ENCODE measurements around the gene WWOX.

The WWOX gene

GRCh38 chr16:78478267-78478861 is 378.9 kb downstream of the WWOX start:
- DNase-seq (peak; percentile 7), ATAC-seq (ENCODE audit: insufficient read depth, low read depth) (no peak)
- no peaks in the 10 kb centered on the region for H3K4me1 ChIP-seq (ENCODE audit: insufficient read depth, low read length)
- TF ChIP-seq, protein P1, sequence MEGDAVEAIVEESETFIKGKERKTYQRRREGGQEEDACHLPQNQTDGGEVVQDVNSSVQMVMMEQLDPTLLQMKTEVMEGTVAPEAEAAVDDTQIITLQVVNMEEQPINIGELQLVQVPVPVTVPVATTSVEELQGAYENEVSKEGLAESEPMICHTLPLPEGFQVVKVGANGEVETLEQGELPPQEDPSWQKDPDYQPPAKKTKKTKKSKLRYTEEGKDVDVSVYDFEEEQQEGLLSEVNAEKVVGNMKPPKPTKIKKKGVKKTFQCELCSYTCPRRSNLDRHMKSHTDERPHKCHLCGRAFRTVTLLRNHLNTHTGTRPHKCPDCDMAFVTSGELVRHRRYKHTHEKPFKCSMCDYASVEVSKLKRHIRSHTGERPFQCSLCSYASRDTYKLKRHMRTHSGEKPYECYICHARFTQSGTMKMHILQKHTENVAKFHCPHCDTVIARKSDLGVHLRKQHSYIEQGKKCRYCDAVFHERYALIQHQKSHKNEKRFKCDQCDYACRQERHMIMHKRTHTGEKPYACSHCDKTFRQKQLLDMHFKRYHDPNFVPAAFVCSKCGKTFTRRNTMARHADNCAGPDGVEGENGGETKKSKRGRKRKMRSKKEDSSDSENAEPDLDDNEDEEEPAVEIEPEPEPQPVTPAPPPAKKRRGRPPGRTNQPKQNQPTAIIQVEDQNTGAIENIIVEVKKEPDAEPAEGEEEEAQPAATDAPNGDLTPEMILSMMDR (IDR thresholded peaks at IDR 0.05; ENCODE audit: borderline replicate concordance, extremely low read depth, low read length, poor library complexity, severe bottlenecking) = peak; percentile 56
- TF ChIP-seq EZH2 (IDR thresholded peaks at IDR 0.05; ENCODE audit: borderline replicate concordance, low read depth, low read length, severe bottlenecking) = no peak
- H3K36me3 ChIP-seq (ENCODE audit: insufficient read depth, low read length) = no peaks in the 10 kb centered on the region
- no peaks in the 10 kb centered on the region for H3K79me2 ChIP-seq (ENCODE audit: insufficient read depth, low read length)
- H3K9me3 ChIP-seq (ENCODE audit: insufficient read depth, low read length, severe bottlenecking) = no peaks in the 10 kb centered on the region
- no peaks in the 10 kb centered on the region for H3K27me3 ChIP-seq (ENCODE audit: insufficient read depth, low read length, poor library complexity)
- H4K20me1 ChIP-seq (ENCODE audit: insufficient read depth, low read length) = no peaks in the 10 kb centered on the region
- H3K4me2 ChIP-seq (ENCODE audit: insufficient read depth, low read length) = no peak overlapping the region
- no peak overlapping the region for H3K4me3 ChIP-seq (ENCODE audit: low read depth in 1 of 2, low read length in 2 of 2)
- H2AFZ ChIP-seq (ENCODE audit: low read depth, low read length) = no peak overlapping the region
- H3K27ac ChIP-seq (ENCODE audit: low read length) = no peak overlapping the region
- no peak overlapping the region for H3K9ac ChIP-seq (ENCODE audit: low read depth, low read length)

DNA sequence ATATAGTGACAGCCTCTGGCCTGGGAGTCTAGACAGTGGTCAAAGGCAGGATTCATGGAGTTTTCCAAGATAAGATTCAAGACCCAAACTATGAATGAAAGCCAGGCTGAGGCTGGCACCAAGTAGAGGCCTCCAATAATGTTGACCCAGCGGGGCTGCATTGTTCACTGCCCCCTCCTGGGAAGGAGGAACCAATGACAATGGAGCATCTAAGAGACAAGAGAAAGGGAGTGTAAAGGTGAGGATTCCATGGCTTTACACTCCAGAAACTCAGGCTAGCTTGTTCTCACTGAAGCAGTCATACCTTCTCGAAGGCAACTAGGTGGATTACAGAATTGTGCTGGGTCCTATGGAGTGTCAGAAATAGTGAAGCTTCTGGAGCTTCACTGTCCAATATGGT is 380.3 kb downstream of the WWOX start:
- no peak for ATAC-seq (ENCODE audit: insufficient read depth, low read depth)
- Histone ChIP-seq H3K79me2 (ENCODE audit: insufficient read depth, low read length) (no peaks in the 10 kb centered on the region), H3K36me3 (ENCODE audit: insufficient read depth, low read length) (no peaks in the 10 kb centered on the region), H3K27ac (ENCODE audit: low read length) (no peak overlapping the region), H3K27me3 (ENCODE audit: insufficient read depth, low read length, poor library complexity) (no peaks in the 10 kb centered on the region), H3K4me3 (ENCODE audit: low read depth in 1 of 2, low read length in 2 of 2) (no peak overlapping the region), H3K9me3 (ENCODE audit: insufficient read depth, low read length, severe bottlenecking) (no peaks in the 10 kb centered on the region), H3K4me1 (ENCODE audit: insufficient read depth, low read length) (no peaks in the 10 kb centered on the region), H4K20me1 (ENCODE audit: insufficient read depth, low read length) (no peaks in the 10 kb centered on the region), H3K4me2 (ENCODE audit: insufficient read depth, low read length) (no peak overlapping the region), H3K9ac (ENCODE audit: low read depth, low read length) (no peak overlapping the region), H2AFZ (ENCODE audit: low read depth, low read length) (no peak overlapping the region)
- TF ChIP-seq EZH2 (IDR thresholded peaks at IDR 0.05; ENCODE audit: borderline replicate concordance, low read depth, low read length, severe bottlenecking) = no peak
- TF ChIP-seq, protein P1 (IDR thresholded peaks at IDR 0.05; ENCODE audit: borderline replicate concordance, extremely low read depth, low read length, poor library complexity, severe bottlenecking) = no peak
- no peak for DNase-seq

DNA sequence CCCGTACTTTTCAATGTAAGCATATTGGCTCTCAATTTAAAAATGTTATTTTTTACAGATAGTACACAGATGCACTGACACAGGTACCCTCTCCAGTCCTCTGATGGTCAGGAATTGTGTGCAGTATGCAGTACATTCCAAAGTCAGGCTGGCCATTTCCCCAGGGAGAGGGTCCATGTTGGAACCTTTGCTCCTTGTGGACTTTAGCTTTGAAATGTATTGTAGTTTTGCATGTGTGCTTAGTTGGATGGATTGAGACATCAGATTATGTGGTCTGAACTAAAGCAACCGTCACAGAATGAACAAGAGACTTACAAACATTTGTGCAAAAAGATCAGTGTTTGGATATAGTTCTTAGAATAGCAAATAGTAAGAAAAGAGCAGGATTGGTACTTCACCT is 381.1 kb downstream of the WWOX start:
- Histone ChIP-seq H3K4me3 (ENCODE audit: low read depth in 1 of 2, low read length in 2 of 2) (no peak overlapping the region), H3K4me2 (ENCODE audit: insufficient read depth, low read length) (no peak overlapping the region), H3K36me3 (ENCODE audit: insufficient read depth, low read length) (no peaks in the 10 kb centered on the region), H2AFZ (ENCODE audit: low read depth, low read length) (no peak overlapping the region), H3K79me2 (ENCODE audit: insufficient read depth, low read length) (no peaks in the 10 kb centered on the region), H3K9me3 (ENCODE audit: insufficient read depth, low read length, severe bottlenecking) (no peaks in the 10 kb centered on the region), H3K27me3 (ENCODE audit: insufficient read depth, low read length, poor library complexity) (no peaks in the 10 kb centered on the region), H3K9ac (ENCODE audit: low read depth, low read length) (no peak overlapping the region), H3K27ac (ENCODE audit: low read length) (no peak overlapping the region), H3K4me1 (ENCODE audit: insufficient read depth, low read length) (no peaks in the 10 kb centered on the region), H4K20me1 (ENCODE audit: insufficient read depth, low read length) (no peaks in the 10 kb centered on the region)
- TF ChIP-seq, protein P1 (IDR thresholded peaks at IDR 0.05; ENCODE audit: borderline replicate concordance, extremely low read depth, low read length, poor library complexity, severe bottlenecking) = no peak
- no peak for TF ChIP-seq EZH2 (IDR thresholded peaks at IDR 0.05; ENCODE audit: borderline replicate concordance, low read depth, low read length, severe bottlenecking)
- DNase-seq (no peak), ATAC-seq (ENCODE audit: insufficient read depth, low read depth) (no peak)
